OCI-LY1 (cell line): ENCODE data around the gene TMEM263.
"Not testable (repeated sequence)": the region's sequence is repeated elsewhere in the genome, so short reads cannot be mapped to it uniquely, and the experiment has no call there.

Source experiments
- EZH2 ChIP-seq: fragments of 200-600 bp; sonication (generic), shearing (Covaris generic); IDR thresholded peaks from 2 replicates; pipeline ENCODE4 v1.8.0; 2017; ENCODE audit warnings: borderline replicate concordance, mixed run types, mild to moderate bottlenecking, antibody characterized with exemption, low read length, moderate library complexity, mixed read lengths
- TF ChIP-seq, protein P1 (sequence below): fragments of 200-600 bp; sonication (generic), shearing (Covaris generic); IDR thresholded peaks from 2 replicates; pipeline ENCODE4 v1.5.1; 2017; ENCODE audit warnings: mild to moderate bottlenecking, antibody characterized with exemption, low read length, moderate library complexity, mixed read lengths

DNA sequence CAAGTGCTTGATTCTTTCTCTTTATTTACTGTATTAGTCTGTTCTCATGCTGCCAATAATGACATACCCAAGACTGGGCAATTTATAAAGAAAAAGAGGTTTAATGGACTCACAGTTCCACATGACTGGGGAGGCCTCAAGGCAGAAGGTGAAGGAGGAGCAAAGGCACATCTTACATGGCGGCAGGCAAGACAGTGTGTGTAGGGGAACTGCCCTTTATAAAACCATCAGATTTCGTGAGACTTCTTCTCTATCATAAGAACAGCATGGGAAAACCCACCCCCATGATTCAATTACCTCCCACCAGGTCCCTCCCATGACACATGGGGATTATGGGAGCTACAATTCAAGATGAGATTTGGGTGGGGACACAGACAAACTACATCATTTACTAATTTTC lies 32.1 kb upstream of the TMEM263 start:
- TF ChIP-seq, protein P1, sequence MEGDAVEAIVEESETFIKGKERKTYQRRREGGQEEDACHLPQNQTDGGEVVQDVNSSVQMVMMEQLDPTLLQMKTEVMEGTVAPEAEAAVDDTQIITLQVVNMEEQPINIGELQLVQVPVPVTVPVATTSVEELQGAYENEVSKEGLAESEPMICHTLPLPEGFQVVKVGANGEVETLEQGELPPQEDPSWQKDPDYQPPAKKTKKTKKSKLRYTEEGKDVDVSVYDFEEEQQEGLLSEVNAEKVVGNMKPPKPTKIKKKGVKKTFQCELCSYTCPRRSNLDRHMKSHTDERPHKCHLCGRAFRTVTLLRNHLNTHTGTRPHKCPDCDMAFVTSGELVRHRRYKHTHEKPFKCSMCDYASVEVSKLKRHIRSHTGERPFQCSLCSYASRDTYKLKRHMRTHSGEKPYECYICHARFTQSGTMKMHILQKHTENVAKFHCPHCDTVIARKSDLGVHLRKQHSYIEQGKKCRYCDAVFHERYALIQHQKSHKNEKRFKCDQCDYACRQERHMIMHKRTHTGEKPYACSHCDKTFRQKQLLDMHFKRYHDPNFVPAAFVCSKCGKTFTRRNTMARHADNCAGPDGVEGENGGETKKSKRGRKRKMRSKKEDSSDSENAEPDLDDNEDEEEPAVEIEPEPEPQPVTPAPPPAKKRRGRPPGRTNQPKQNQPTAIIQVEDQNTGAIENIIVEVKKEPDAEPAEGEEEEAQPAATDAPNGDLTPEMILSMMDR: not testable (repeated sequence)
- not testable (repeated sequence) for TF ChIP-seq EZH2
